Measurements from ENCODE around the gene TMEM132A. TPM values are rescaled to one million over a fixed set of nuclear protein-coding genes. Genes with fewer than 3 reads are reported as not detected.

The TMEM132A gene
- total RNA-seq, 6 experiments from 2014 or later, result 0.76 to 4.2 (median 1.7) TPM

- peak in 2 of 4 donors; percentile 21 to 25 for ATAC-seq
- TF ChIP-seq, protein P1, sequence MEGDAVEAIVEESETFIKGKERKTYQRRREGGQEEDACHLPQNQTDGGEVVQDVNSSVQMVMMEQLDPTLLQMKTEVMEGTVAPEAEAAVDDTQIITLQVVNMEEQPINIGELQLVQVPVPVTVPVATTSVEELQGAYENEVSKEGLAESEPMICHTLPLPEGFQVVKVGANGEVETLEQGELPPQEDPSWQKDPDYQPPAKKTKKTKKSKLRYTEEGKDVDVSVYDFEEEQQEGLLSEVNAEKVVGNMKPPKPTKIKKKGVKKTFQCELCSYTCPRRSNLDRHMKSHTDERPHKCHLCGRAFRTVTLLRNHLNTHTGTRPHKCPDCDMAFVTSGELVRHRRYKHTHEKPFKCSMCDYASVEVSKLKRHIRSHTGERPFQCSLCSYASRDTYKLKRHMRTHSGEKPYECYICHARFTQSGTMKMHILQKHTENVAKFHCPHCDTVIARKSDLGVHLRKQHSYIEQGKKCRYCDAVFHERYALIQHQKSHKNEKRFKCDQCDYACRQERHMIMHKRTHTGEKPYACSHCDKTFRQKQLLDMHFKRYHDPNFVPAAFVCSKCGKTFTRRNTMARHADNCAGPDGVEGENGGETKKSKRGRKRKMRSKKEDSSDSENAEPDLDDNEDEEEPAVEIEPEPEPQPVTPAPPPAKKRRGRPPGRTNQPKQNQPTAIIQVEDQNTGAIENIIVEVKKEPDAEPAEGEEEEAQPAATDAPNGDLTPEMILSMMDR (IDR thresholded peaks at IDR 0.05), result no peak
- TF ChIP-seq POLR2A (IDR thresholded peaks at IDR 0.05), result no peak
- Histone ChIP-seq H3K36me3 (no peaks in the 10 kb centered on the region), H3K27me3 (no peaks in the 10 kb centered on the region), H3K27ac (peak overlapping the region; percentile 51 to 75 (median 70)), H3K9me3 (no peaks in the 10 kb centered on the region), H3K4me3 (peak overlapping the region; percentile 41 to 61 (median 58)), H3K4me1 (peaks cover 0 to 5% (median 2%) of the 10 kb centered on the region in 4 donors)
- intact Hi-C loops (cut with DNase I), result no loop called here
- no peak for DNase-seq
- WGBS (ENCODE audit: insufficient coverage, low coverage, low lambda C conversion rate, missing lambda C conversion rate), result 60% methylated on average over 1 of the region's 3 CpGs
These were observed 28.5 kb downstream of the TMEM132A start for GRCh38 chr11:60952742-60953170.

- DNase-seq, result no peak
- peaks cover 0 to 5% (median 2%) of the 10 kb centered on the region in 4 donors for H3K4me1 ChIP-seq
- WGBS (ENCODE audit: insufficient coverage, low coverage, low lambda C conversion rate, missing lambda C conversion rate), result 37% methylated on average over 5 of the region's 6 CpGs
- H3K27ac ChIP-seq, result peak overlapping the region in 1 of 3 donors; percentile 70
- H3K4me3 ChIP-seq, result no peak overlapping the region
- no peaks in the 10 kb centered on the region for H3K27me3 ChIP-seq
- TF ChIP-seq, protein P1 (IDR thresholded peaks at IDR 0.05), result no peak
- no peak for TF ChIP-seq POLR2A (IDR thresholded peaks at IDR 0.05)
- H3K36me3 ChIP-seq, result no peaks in the 10 kb centered on the region
- no peaks in the 10 kb centered on the region for H3K9me3 ChIP-seq
- intact Hi-C loops (cut with DNase I), result no loop called here
- peak in 2 of 4 donors; percentile 9 to 15 for ATAC-seq
These were observed 29.5 kb downstream of the TMEM132A start for GRCh38 chr11:60953781-60954180.

DNA sequence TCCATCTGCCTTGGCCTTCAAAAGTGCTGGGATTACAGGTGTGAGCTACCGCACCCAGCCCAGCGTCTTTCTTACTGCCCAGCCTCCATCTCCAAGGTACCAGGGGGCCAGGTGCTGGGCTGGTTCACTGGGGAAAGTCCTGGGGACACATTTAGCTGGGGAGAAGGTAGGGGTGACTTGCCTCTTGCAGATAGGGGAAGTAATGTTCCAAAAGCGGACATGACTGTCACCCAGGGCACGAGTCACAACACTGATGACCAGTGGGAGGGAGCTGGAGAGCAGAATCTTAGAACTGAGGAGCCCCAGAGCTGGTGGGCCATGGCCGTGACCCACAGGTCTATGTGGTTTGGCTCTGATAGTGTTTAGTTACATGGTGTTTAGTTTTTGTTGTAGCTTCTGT lies 30.2 kb downstream of the TMEM132A start:
- no peak for TF ChIP-seq POLR2A (IDR thresholded peaks at IDR 0.05)
- TF ChIP-seq, protein P1 (IDR thresholded peaks at IDR 0.05), result no peak
- Histone ChIP-seq H3K27ac (no peak overlapping the region), H3K4me1 (peaks cover 0 to 5% (median 2%) of the 10 kb centered on the region in 4 donors), H3K9me3 (no peaks in the 10 kb centered on the region), H3K36me3 (no peaks in the 10 kb centered on the region), H3K27me3 (no peaks in the 10 kb centered on the region), H3K4me3 (no peak overlapping the region)
- WGBS (ENCODE audit: insufficient coverage, low coverage, low lambda C conversion rate, missing lambda C conversion rate), result 57% methylated on average over 5 of the region's 5 CpGs
- ATAC-seq, result peak in 3 of 4 donors; percentile 14 to 26 (median 16)
- intact Hi-C loops (cut with DNase I), result no loop called here
- no peak for DNase-seq

DNA sequence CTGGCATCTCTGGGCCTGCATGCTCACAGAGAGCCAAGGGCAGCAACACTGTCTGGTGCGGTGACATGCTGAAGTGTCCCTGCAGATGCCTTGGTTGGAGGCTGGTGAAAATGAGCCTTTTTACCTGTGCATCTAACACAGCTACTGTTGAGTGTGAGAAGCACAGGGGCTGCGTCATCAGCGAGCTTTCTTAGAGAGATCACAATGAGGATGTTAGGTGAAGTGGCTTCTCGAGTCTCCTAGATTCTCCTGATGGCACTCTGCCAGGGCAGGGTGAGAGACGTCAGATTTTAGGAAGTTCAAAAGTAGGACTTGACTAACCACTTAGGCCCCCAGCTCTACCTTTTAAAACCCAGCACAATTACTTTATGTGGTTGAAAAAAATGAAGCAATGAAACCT lies 31.3 kb downstream of the TMEM132A start:
- Histone ChIP-seq H3K27me3 (no peaks in the 10 kb centered on the region), H3K27ac (no peak overlapping the region), H3K4me1 (peaks cover 0 to 5% (median 2%) of the 10 kb centered on the region in 4 donors), H3K4me3 (no peak overlapping the region), H3K9me3 (no peaks in the 10 kb centered on the region), H3K36me3 (no peaks in the 10 kb centered on the region)
- DNase-seq (no peak), ATAC-seq (no peak)
- no peak for TF ChIP-seq POLR2A (IDR thresholded peaks at IDR 0.05)
- TF ChIP-seq, protein P1 (IDR thresholded peaks at IDR 0.05), result no peak
- intact Hi-C loops (cut with DNase I), result no loop called here
- WGBS (ENCODE audit: insufficient coverage, low coverage, low lambda C conversion rate, missing lambda C conversion rate), result 8% methylated on average over 2 of the region's 5 CpGs

GRCh38 chr11:60957188-60957587 lies 32.9 kb downstream of the TMEM132A start:
- Histone ChIP-seq H3K9me3 (no peaks in the 10 kb centered on the region), H3K27ac (no peak overlapping the region), H3K4me3 (no peak overlapping the region), H3K27me3 (no peaks in the 10 kb centered on the region), H3K36me3 (no peaks in the 10 kb centered on the region), H3K4me1 (peaks cover 0 to 4% (median 0%) of the 10 kb centered on the region in 4 donors)
- WGBS (ENCODE audit: insufficient coverage, low coverage, low lambda C conversion rate, missing lambda C conversion rate), result 91% methylated on average over 3 of the region's 4 CpGs
- intact Hi-C loops (cut with DNase I), result no loop called here
- no peak for DNase-seq
- no peak for ATAC-seq
- TF ChIP-seq, protein P1 (IDR thresholded peaks at IDR 0.05), result no peak
- TF ChIP-seq POLR2A (IDR thresholded peaks at IDR 0.05), result no peak
